Measurements from ENCODE around the gene MKS1.

GRCh38 chr17:58263773-58264172 is 44.7 kb upstream of the MKS1 start:
- TF ChIP-seq ATF3 (IDR thresholded peaks at IDR 0.05; ENCODE audit: borderline replicate concordance, extremely low read depth, low read depth, low read length) (no peak), POLR2AphosphoS5 (IDR thresholded peaks at IDR 0.05; ENCODE audit: low read length) (no peak), CTCF (IDR thresholded peaks at IDR 0.05 in 2 of 3, conservative IDR thresholded peaks at IDR 0.05 in 1 of 3; ENCODE audit: control insufficient read depth in 2 of 3, extremely low read depth in 1 of 3, insufficient read depth in 1 of 3, low read depth in 3 of 3, low read length in 3 of 3) (no peak), ZNF384 (IDR thresholded peaks at IDR 0.05; ENCODE audit: borderline replicate concordance, low read depth, low read length) (no peak)

Measured in GM12878 (cell line).